Glomerular endothelial cell (primary cell): Measurements from ENCODE around the gene ARHGEF12. TPM values are rescaled to one million over a fixed set of nuclear protein-coding genes. Genes with fewer than 3 reads are reported as not detected.

Experiments used
- DNase-seq: peaks from one replicate; pipeline ENCODE4 v3.0.0-alpha.2; 2011; ENCODE audit warnings: low read depth, low spot score; ENCODE audit errors: extremely low read depth
- total RNA-seq: library from RNA; depleted of rRNA; stranded (reverse); fragments of >200 nt; gene quantifications from 2 replicates; pipeline ENCODE4 v1.2.3, GENCODE V29; 2015

Gene ARHGEF12
- total RNA-seq, 1 donor from 2014 or later: 107 TPM

- no peak for DNase-seq
Measured at GRCh38 chr11:120339394-120339890, 3.2 kb downstream of the ARHGEF12 start.

DNA sequence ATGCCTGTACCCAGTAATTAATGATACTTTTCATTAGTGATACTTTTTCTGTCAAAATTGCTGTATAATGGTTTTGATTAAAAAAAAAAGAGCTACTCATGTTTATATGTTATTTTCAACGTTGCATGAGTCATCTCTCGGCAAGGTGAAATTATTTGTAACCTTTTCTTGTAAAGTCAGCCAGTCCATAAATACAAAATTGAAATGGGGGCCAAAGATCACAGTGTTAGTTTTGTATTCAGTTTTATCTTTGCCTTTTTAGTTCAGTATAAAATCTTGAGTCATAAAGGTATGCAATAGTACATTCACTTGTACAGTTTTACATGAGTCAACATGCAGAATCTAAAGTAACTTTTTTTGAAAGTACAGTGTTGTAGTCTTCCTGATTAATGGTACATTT, 4.3 kb downstream of the ARHGEF12 start:
- DNase-seq: no peak

GRCh38 chr11:120342226-120342625, 6.0 kb downstream of the ARHGEF12 start:
- DNase-seq: no peak

- DNase-seq: no peak
Measured at GRCh38 chr11:120342678-120343077, 6.5 kb downstream of the ARHGEF12 start.

- DNase-seq: no peak
Measured at GRCh38 chr11:120343429-120343828, 7.2 kb downstream of the ARHGEF12 start.

GRCh38 chr11:120344302-120345004, 8.2 kb downstream of the ARHGEF12 start:
- DNase-seq: no peak

GRCh38 chr11:120346233-120346632, 10.0 kb downstream of the ARHGEF12 start:
- no peak for DNase-seq

- no peak for DNase-seq
Measured at GRCh38 chr11:120350637-120351036, 14.4 kb downstream of the ARHGEF12 start.

GRCh38 chr11:120352405-120352804, 16.2 kb downstream of the ARHGEF12 start:
- DNase-seq: no peak

DNA sequence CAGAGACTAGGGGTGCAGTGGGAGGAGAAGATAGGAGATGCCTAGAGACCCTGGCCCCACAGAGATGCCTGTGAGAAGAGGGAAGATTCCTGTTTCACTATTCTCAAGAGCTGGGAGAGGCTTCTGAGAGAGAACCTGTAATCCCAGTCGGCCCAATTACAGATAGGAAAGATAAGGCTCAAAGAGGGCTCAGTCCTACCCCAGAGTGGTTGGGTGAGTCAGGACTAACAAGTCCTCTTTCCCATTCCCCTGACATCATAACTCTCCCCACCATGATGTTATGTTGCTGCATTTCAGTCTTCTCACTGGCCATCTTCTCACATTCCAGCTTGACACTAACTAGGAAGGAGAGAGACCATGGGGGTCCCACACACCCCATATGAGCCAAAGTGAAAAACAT, 17.9 kb downstream of the ARHGEF12 start:
- DNase-seq: no peak

DNA sequence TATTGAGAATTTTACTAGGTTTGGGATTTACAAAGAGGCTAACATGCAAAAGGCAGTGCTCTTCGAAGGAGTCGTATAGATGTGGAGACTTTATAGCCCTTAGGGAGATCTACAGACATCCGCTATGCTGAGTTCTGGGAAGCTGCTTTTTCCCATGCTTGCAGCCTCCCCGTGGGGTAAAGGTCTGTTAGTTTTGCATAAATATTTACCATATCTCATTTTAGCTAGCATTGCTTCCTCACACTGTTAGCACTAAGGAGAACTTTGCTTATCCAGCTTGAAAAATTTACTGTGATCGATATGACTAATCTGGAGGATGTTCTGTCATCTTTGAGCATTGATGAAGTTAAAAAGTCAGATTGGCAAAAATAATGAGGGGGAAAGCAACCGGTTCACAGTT, 18.6 kb downstream of the ARHGEF12 start:
- DNase-seq: no peak

- DNase-seq: no peak
Measured at GRCh38 chr11:120357620-120358019, 21.4 kb downstream of the ARHGEF12 start.

DNA sequence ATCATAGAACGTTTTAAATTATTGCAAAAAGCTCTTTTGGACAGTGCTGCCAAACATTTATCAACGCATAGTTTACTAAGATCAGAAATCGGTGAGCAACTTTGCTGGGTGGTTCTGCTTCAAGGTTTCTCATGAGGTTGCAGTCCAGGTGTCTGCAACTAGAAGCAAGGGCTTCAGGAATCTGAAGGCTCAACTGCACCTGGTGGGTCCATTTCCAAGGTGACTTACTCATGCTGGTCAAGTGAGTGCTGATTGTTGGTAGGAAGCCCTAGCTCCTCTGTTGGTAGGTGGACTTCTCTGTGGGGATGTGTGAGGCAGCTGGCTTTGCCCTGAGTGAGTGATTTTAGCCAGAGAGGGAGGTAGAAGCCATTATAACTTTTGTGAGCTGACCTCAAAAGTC, 22.5 kb downstream of the ARHGEF12 start:
- DNase-seq: no peak

GRCh38 chr11:120363436-120363835, 27.2 kb downstream of the ARHGEF12 start:
- DNase-seq: no peak

DNA sequence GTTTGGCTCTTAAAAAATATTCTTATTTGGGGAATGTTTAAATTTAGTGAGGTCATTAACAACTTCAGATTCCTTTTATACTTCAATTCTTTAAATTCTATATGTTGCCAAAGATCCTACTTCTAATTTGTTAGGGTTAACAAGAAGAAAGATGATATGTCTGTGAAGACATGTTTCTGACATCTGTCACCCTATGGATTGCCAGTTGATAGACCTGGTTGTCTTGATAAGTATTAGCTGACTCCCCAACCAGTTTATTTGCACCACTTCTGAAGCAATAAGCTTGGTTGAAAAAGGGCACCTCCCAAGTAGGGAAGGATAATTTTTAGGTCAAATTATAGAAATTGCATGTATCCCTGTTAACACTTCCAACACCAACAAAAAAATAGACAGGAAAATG, 29.3 kb downstream of the ARHGEF12 start:
- no peak for DNase-seq

- no peak for DNase-seq
Measured at GRCh38 chr11:120372296-120372695, 36.1 kb downstream of the ARHGEF12 start.

- DNase-seq: no peak
Measured at GRCh38 chr11:120375076-120375475, 38.9 kb downstream of the ARHGEF12 start.

- no peak for DNase-seq
Measured at GRCh38 chr11:120376547-120377182, 40.5 kb downstream of the ARHGEF12 start.

DNA sequence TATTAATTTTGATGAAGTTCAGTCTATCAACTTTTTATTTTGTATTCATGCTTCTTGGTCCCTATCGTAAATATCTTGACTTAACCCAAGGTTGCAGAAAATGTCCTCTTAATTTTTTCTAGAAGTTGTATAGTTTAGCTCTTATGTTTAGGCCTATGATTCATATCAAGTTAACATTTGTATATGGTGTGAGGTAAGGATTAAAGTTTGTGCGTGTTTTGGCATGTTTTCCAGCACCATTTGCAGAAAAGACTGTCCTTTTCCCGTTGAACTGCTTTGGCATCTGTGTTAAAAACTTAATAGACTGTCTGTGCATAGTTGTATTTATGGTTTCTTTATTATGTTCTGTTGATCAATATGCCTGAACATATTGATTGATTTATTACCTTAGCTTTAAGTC, 42.3 kb downstream of the ARHGEF12 start:
- no peak for DNase-seq

DNA sequence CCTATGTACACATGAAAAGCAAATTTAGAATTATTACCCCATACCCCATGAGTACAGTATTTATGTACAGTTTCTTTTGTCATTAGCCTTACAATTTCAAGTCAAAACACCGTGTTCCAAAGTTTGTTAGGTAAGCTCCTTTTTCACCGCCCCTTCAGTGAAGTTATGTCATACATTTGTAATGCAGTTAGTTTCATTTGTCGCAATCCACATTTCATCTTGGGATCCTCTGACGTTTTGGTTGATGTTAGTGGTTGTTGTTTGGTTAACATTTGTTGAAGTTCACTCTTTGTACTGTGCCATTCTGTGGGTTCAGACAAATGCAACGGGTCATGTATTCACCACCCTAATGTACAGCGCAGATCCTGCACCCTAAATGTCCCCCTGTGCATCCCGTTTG, 45.2 kb downstream of the ARHGEF12 start:
- no peak for DNase-seq

GRCh38 chr11:120383518-120384155, 47.4 kb downstream of the ARHGEF12 start:
- DNase-seq: no peak

DNA sequence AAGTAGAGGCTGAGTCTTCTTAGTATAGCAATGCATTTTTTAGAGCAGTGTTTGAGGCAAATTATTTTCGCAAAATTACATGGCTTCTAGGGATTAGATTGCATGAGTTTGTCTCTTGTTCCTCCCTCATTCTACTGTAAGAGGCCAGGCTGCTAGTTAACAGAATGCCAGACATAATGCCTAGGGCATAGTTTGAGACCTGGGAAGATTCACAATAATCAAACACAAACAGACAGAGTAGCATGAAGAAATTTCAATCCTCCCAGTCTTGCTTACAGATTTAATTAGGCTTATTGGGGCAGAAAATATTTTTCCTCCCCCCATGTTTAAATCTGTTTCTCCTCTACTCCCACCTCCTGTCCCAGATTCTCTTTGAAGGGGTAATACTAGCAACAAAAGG, 48.3 kb downstream of the ARHGEF12 start:
- no peak for DNase-seq
